HEK293 (cell line): Measurements from ENCODE around the gene TRIM40.

Experiments
- CTCF ChIA-PET: fragments of 350-600 bp; formaldehyde crosslinking; extraction: SDS; loops from one replicate; lab custom pipeline; 2021; ENCODE audit warnings: antibody characterized with exemption; lab: Yijun Ruan, JAX
- POLR2A ChIA-PET: fragments of 300-600 bp; formaldehyde crosslinking; extraction: SDS; loops from one replicate; lab custom pipeline; 2020; ENCODE audit warnings: antibody characterized with exemption, inconsistent platforms; lab: Yijun Ruan, JAX
- H3K27ac ChIP-seq: fragments of 200-500 bp; sonication (Bioruptor generic); 2 replicates; pipeline ENCODE4 v1.5.1; 2014; ENCODE audit warnings: low read depth, low read length, control low read depth, inconsistent platforms; ENCODE audit errors: extremely low read depth
- H3K36me3 ChIP-seq, 2 experiments: fragments of 200-500 bp in 1 of 2; sonication (Bioruptor generic) in 1 of 2; 1 replicate in 1 of 2; 2 replicates in 1 of 2; pipeline ENCODE4 v1.5.1; 2014 to 2017; ENCODE audit warnings: inconsistent platforms in 2 of 2, low read length in 2 of 2; ENCODE audit not compliant: control insufficient read depth in 2 of 2, insufficient read depth in 1 of 2
- H3K4me1 ChIP-seq: fragments of 200-500 bp; sonication (Bioruptor generic); 2 replicates; pipeline ENCODE4 v1.5.1; 2014; ENCODE audit warnings: mild to moderate bottlenecking, low read length, inconsistent platforms; ENCODE audit not compliant: control insufficient read depth, insufficient read depth
- H3K4me3 ChIP-seq: 2 replicates; pipeline ENCODE4 v1.5.1; 2011; ENCODE audit warnings: low read depth, mild to moderate bottlenecking, control low read depth, low read length, moderate library complexity
- H3K9me3 ChIP-seq: fragments of 200-500 bp; sonication (Bioruptor generic); 2 replicates; pipeline ENCODE4 v1.5.1; 2014; ENCODE audit warnings: low read depth, low read length, inconsistent platforms; ENCODE audit not compliant: control insufficient read depth, insufficient read depth
- BCL11A ChIP-seq: fragments of 450-650 bp; formaldehyde crosslinking; IDR thresholded peaks from 2 replicates; pipeline ENCODE4 v1.5.1; 2016; ENCODE audit warnings: low read depth, missing biosample characterization, missing genetic modification characterization
- GLIS1 ChIP-seq: fragments of 450-650 bp; formaldehyde crosslinking; IDR thresholded peaks from 2 replicates; pipeline ENCODE4 v1.5.1; 2016; ENCODE audit warnings: missing biosample characterization, missing genetic modification characterization
- HIC1 ChIP-seq: fragments of 450-650 bp; formaldehyde crosslinking; IDR thresholded peaks from 2 replicates; pipeline ENCODE4 v1.5.1; 2016; ENCODE audit warnings: missing biosample characterization, missing genetic modification characterization
- KLF1 ChIP-seq: fragments of 450-650 bp; formaldehyde crosslinking; IDR thresholded peaks from 2 replicates; pipeline ENCODE4 v1.5.1; 2016; ENCODE audit warnings: missing biosample characterization, missing genetic modification characterization
- KLF17 ChIP-seq: fragments of 450-650 bp; formaldehyde crosslinking; IDR thresholded peaks from 2 replicates; pipeline ENCODE4 v1.5.1; 2016; ENCODE audit warnings: missing biosample characterization, missing genetic modification characterization
- PRDM1 ChIP-seq: fragments of 450-650 bp; formaldehyde crosslinking; IDR thresholded peaks from 2 replicates; pipeline ENCODE4; 2016; ENCODE audit warnings: missing biosample characterization, missing genetic modification characterization
- ZBTB17 ChIP-seq: fragments of 450-650 bp; formaldehyde crosslinking; IDR thresholded peaks from 2 replicates; pipeline ENCODE4 v1.5.1; 2016; ENCODE audit warnings: missing biosample characterization, missing genetic modification characterization
- ZFP41 ChIP-seq: fragments of 450-650 bp; formaldehyde crosslinking; IDR thresholded peaks from 2 replicates; pipeline ENCODE4 v1.5.1; 2016; ENCODE audit warnings: missing biosample characterization, missing genetic modification characterization, borderline replicate concordance
- ZNF10 ChIP-seq: fragments of 450-650 bp; formaldehyde crosslinking; IDR thresholded peaks from 2 replicates; pipeline ENCODE4 v1.5.1; 2017; ENCODE audit warnings: missing biosample characterization, missing genetic modification characterization
- ZNF148 ChIP-seq: fragments of 450-650 bp; formaldehyde crosslinking; IDR thresholded peaks from 2 replicates; pipeline ENCODE4 v1.5.0; 2017; ENCODE audit warnings: missing biosample characterization, missing genetic modification characterization, borderline replicate concordance
- ZNF280D ChIP-seq: fragments of 450-650 bp; formaldehyde crosslinking; IDR thresholded peaks from 2 replicates; pipeline ENCODE4 v1.5.1; 2016; ENCODE audit warnings: missing biosample characterization, missing genetic modification characterization
- ZNF292 ChIP-seq: fragments of 450-650 bp; formaldehyde crosslinking; IDR thresholded peaks from 2 replicates; pipeline ENCODE4 v1.5.1; 2016; ENCODE audit warnings: low read depth, missing biosample characterization, missing genetic modification characterization, borderline replicate concordance
- ZNF341 ChIP-seq: fragments of 450-650 bp; formaldehyde crosslinking; IDR thresholded peaks from 2 replicates; pipeline ENCODE4; 2016; ENCODE audit warnings: low read depth, missing biosample characterization, missing genetic modification characterization
- ZNF398 ChIP-seq: fragments of 450-650 bp; formaldehyde crosslinking; IDR thresholded peaks from 2 replicates; pipeline ENCODE4 v1.5.1; 2017; ENCODE audit warnings: missing biosample characterization, missing genetic modification characterization
- ZNF488 ChIP-seq: fragments of 450-650 bp; formaldehyde crosslinking; IDR thresholded peaks from 2 replicates; pipeline ENCODE4 v1.5.1; 2016; ENCODE audit warnings: missing biosample characterization, missing genetic modification characterization
- ZNF555 ChIP-seq: fragments of 450-650 bp; formaldehyde crosslinking; conservative IDR thresholded peaks from 2 replicates; pipeline ENCODE4 v1.5.1; 2017; ENCODE audit warnings: missing biosample characterization, mild to moderate bottlenecking, missing genetic modification characterization, inconsistent platforms
- ZNF747 ChIP-seq: fragments of 450-650 bp; formaldehyde crosslinking; IDR thresholded peaks from 2 replicates; pipeline ENCODE4 v1.5.1; 2016; ENCODE audit warnings: missing biosample characterization, missing genetic modification characterization
- ZSCAN18 ChIP-seq: fragments of 450-650 bp; formaldehyde crosslinking; IDR thresholded peaks from 2 replicates; pipeline ENCODE4 v1.5.1; 2016; ENCODE audit warnings: missing biosample characterization, missing genetic modification characterization
- ZSCAN5A ChIP-seq: fragments of 450-650 bp; formaldehyde crosslinking; IDR thresholded peaks from 2 replicates; pipeline ENCODE4 v1.5.1; 2016; ENCODE audit warnings: missing biosample characterization, missing genetic modification characterization

TRIM40 gene

GRCh38 chr6:30091577-30092381 lies 44.2 kb upstream of the TRIM40 start (continued):
- no peak for TF ChIP-seq HIC1 (tag by site-specific recombination)
- 0 out of 2 replicates have a peak, but pooled peaks have one; percentile 24 for TF ChIP-seq ZNF398 (tag by site-specific recombination)
- no peak for TF ChIP-seq PRDM1 (tag by site-specific recombination)
- 0 out of 2 replicates have a peak, but pooled peaks have one; percentile 28 for TF ChIP-seq ZNF341
- peak; percentile 86 for TF ChIP-seq KLF1
- no peak for TF ChIP-seq ZSCAN5A (tag by site-specific recombination)
- TF ChIP-seq GLIS1 (tag by site-specific recombination) = no peak
- TF ChIP-seq ZNF555 (tag by site-specific recombination) = no peak
- TF ChIP-seq ZNF280D = no peak
- TF ChIP-seq ZBTB17 (tag by site-specific recombination) = 0 out of 2 replicates have a peak, but pooled peaks have one; percentile 34
- TF ChIP-seq ZNF747 (tag by site-specific recombination) = no peak
- peak; percentile 41 for TF ChIP-seq KLF17 (tag by site-specific recombination)
- no peak for TF ChIP-seq ZNF488

GRCh38 chr6:30092852-30093543 lies 42.9 kb upstream of the TRIM40 start:
- POLR2A ChIA-PET = interaction anchor here (1.4 kb wide), 1 partner anchor 9 kb away, joined by 6 read pairs; no protein-coding TSS in a partner anchor
- TF ChIP-seq ZFP41 (tag by site-specific recombination) (no peak), BCL11A (tag by site-specific recombination) (no peak), ZNF148 (no peak), ZSCAN18 (tag by site-specific recombination) (no peak), ZNF10 (tag by site-specific recombination) (no peak), ZNF292 (tag by site-specific recombination) (no peak)

More at GRCh38 chr6:30092852-30093543, 42.9 kb upstream of the TRIM40 start:
- Histone ChIP-seq H3K36me3 (no peaks in the 10 kb centered on the region), H3K27ac (no peak overlapping the region), H3K9me3 (no peaks in the 10 kb centered on the region), H3K4me3 (no peak overlapping the region), H3K4me1 (peaks cover 6% of the 10 kb centered on the region)
- CTCF ChIA-PET = interaction anchor here (0.7 to 2.6 kb wide), 4 partner anchors 9 to 190 kb away, joined by 3 to 10 read pairs (median 3); no protein-coding TSS in a partner anchor
